ENCODE results near the gene GAB2. TPM values are rescaled to one million over a fixed set of nuclear protein-coding genes. Genes with fewer than 3 reads are reported as not detected.

GAB2 gene
- total RNA-seq, 1 donor from 2014 or later, result 39.9 TPM

- Mint-ChIP-seq H3K36me3 (peaks cover 4% of the 10 kb centered on the region), H3K4me3 (no peak overlapping the region), H3K9me3 (peaks cover 8% of the 10 kb centered on the region), H3K27me3 (ENCODE audit: low read depth) (no peaks in the 10 kb centered on the region), H3K4me1 (peaks cover 35% of the 10 kb centered on the region), H3K27ac (peak overlapping the region; percentile 54)
- no peak for TF ChIP-seq CTCF (IDR thresholded peaks at IDR 0.05; ENCODE audit: unreplicated experiment)
- no peak for DNase-seq (ENCODE audit: low spot score in 2 of 2, unreplicated experiment in 2 of 2)
These were observed 45.4 kb downstream of the GAB2 start for GRCh38 chr11:78372114-78372768.

GRCh38 chr11:78371221-78371891, 46.3 kb downstream of the GAB2 start:
- H3K4me3 Mint-ChIP-seq, result no peak overlapping the region
- no peak for DNase-seq (ENCODE audit: low spot score in 2 of 2, unreplicated experiment in 2 of 2)
- peak overlapping the region; percentile 55 for H3K27ac Mint-ChIP-seq
- peaks cover under 1% of the 10 kb centered on the region for H3K36me3 Mint-ChIP-seq
- H3K9me3 Mint-ChIP-seq, result peaks cover under 1% of the 10 kb centered on the region
- H3K4me1 Mint-ChIP-seq, result peaks cover 40% of the 10 kb centered on the region
- no peaks in the 10 kb centered on the region for H3K27me3 Mint-ChIP-seq (ENCODE audit: low read depth)
- TF ChIP-seq CTCF (IDR thresholded peaks at IDR 0.05; ENCODE audit: unreplicated experiment), result no peak

- no peak for TF ChIP-seq CTCF (IDR thresholded peaks at IDR 0.05; ENCODE audit: unreplicated experiment)
These were observed 47.0 kb downstream of the GAB2 start for GRCh38 chr11:78370406-78371172.

GRCh38 chr11:78365381-78365792, 52.2 kb downstream of the GAB2 start:
- no peak for DNase-seq (ENCODE audit: low spot score in 2 of 2, unreplicated experiment in 2 of 2)
- Mint-ChIP-seq H3K4me1 (peaks cover 41% of the 10 kb centered on the region), H3K9me3 (peaks cover 6% of the 10 kb centered on the region), H3K27me3 (ENCODE audit: low read depth) (no peaks in the 10 kb centered on the region), H3K27ac (peak overlapping the region; percentile 94), H3K36me3 (no peaks in the 10 kb centered on the region), H3K4me3 (no peak overlapping the region)
- TF ChIP-seq CTCF (IDR thresholded peaks at IDR 0.05; ENCODE audit: unreplicated experiment), result no peak

More at GRCh38 chr11:78370406-78371172, 47.0 kb downstream of the GAB2 start:
- H3K36me3 Mint-ChIP-seq, result no peaks in the 10 kb centered on the region
- no peaks in the 10 kb centered on the region for H3K27me3 Mint-ChIP-seq (ENCODE audit: low read depth)
- H3K27ac Mint-ChIP-seq, result peak overlapping the region; percentile 45
- H3K4me3 Mint-ChIP-seq, result no peak overlapping the region
- no peaks in the 10 kb centered on the region for H3K9me3 Mint-ChIP-seq
- no peak for DNase-seq (ENCODE audit: low spot score in 2 of 2, unreplicated experiment in 2 of 2)
- H3K4me1 Mint-ChIP-seq, result peaks cover 46% of the 10 kb centered on the region

- Mint-ChIP-seq H3K36me3 (no peaks in the 10 kb centered on the region), H3K27ac (peak overlapping the region; percentile 88), H3K4me1 (peaks cover 40% of the 10 kb centered on the region), H3K9me3 (peaks cover 6% of the 10 kb centered on the region), H3K4me3 (no peak overlapping the region), H3K27me3 (ENCODE audit: low read depth) (no peaks in the 10 kb centered on the region)
- no peak for DNase-seq (ENCODE audit: low spot score in 2 of 2, unreplicated experiment in 2 of 2)
- no peak for TF ChIP-seq CTCF (IDR thresholded peaks at IDR 0.05; ENCODE audit: unreplicated experiment)
These were observed 53.4 kb downstream of the GAB2 start for GRCh38 chr11:78364128-78364751.

Data from mesothelial cell of epicardium (in vitro differentiated cells).